KMS-11 (cell line): ENCODE data around the gene LPP.

Experiments
- H2AFZ ChIP-seq: fragments of 200-600 bp; sonication (generic); 2 replicates; pipeline ENCODE4 v1.6.1; 2016; ENCODE audit warnings: antibody characterized with exemption, mixed run types, low read depth
- H3K27ac ChIP-seq: fragments of 200-600 bp; sonication (generic); 2 replicates; pipeline ENCODE4 v1.6.1; 2016; ENCODE audit warnings: mild to moderate bottlenecking, mixed run types
- H3K27me3 ChIP-seq: fragments of 200-600 bp; sonication (generic); 2 replicates; pipeline ENCODE4 v1.6.1; 2017; ENCODE audit warnings: mild to moderate bottlenecking, low read depth, mixed run types, moderate library complexity; ENCODE audit not compliant: insufficient read depth
- H3K36me3 ChIP-seq: fragments of 200-600 bp; sonication (generic); 2 replicates; pipeline ENCODE4 v1.6.1; 2017; ENCODE audit warnings: mild to moderate bottlenecking, mixed run types; ENCODE audit not compliant: insufficient read depth
- H3K4me1 ChIP-seq: fragments of 200-600 bp; sonication (generic); 2 replicates; pipeline ENCODE4 v1.6.1; 2016; ENCODE audit warnings: mild to moderate bottlenecking, low read depth, mixed run types; ENCODE audit not compliant: poor library complexity, severe bottlenecking
- H3K4me2 ChIP-seq: fragments of 200-600 bp; sonication (generic); 2 replicates; pipeline ENCODE4 v1.7.0; 2016; ENCODE audit warnings: mild to moderate bottlenecking, mixed run types
- H3K4me3 ChIP-seq: fragments of 200-600 bp; sonication (generic); IDR thresholded peaks from 2 replicates; pipeline ENCODE4 v1.6.1; 2017; ENCODE audit warnings: low read depth, low read length, mixed read lengths; ENCODE audit not compliant: insufficient read depth
- H3K79me2 ChIP-seq: fragments of 200-600 bp; sonication (generic); 2 replicates; pipeline ENCODE4 v1.6.1; 2016; ENCODE audit warnings: low read depth, mixed run types; ENCODE audit not compliant: insufficient read depth
- H3K9ac ChIP-seq: fragments of 200-600 bp; sonication (generic); 2 replicates; pipeline ENCODE4 v1.6.1; 2016; ENCODE audit warnings: mild to moderate bottlenecking, mixed run types
- H4K20me1 ChIP-seq: fragments of 200-600 bp; sonication (generic); 2 replicates; pipeline ENCODE4 v1.6.1; 2016; ENCODE audit warnings: mild to moderate bottlenecking, mixed run types; ENCODE audit not compliant: insufficient read depth
- TF ChIP-seq, protein P1 (sequence below): fragments of 200-600 bp; sonication (generic); conservative IDR thresholded peaks from 2 replicates; pipeline ENCODE4 v1.6.1; 2017; ENCODE audit warnings: low read depth, mild to moderate bottlenecking, antibody characterized with exemption, low read length, moderate library complexity, mixed read lengths

LPP gene

GRCh38 chr3:188905547-188905946 lies 751.6 kb downstream of the LPP start:
- Histone ChIP-seq H3K4me1 (no peaks in the 10 kb centered on the region), H3K79me2 (no peaks in the 10 kb centered on the region), H3K9ac (no peak overlapping the region), H3K4me2 (no peak overlapping the region), H3K27ac (no peak overlapping the region), H3K4me3 (no peak overlapping the region), H3K27me3 (no peaks in the 10 kb centered on the region), H2AFZ (no peak overlapping the region), H3K36me3 (no peaks in the 10 kb centered on the region), H4K20me1 (no peaks in the 10 kb centered on the region)
- TF ChIP-seq, protein P1, sequence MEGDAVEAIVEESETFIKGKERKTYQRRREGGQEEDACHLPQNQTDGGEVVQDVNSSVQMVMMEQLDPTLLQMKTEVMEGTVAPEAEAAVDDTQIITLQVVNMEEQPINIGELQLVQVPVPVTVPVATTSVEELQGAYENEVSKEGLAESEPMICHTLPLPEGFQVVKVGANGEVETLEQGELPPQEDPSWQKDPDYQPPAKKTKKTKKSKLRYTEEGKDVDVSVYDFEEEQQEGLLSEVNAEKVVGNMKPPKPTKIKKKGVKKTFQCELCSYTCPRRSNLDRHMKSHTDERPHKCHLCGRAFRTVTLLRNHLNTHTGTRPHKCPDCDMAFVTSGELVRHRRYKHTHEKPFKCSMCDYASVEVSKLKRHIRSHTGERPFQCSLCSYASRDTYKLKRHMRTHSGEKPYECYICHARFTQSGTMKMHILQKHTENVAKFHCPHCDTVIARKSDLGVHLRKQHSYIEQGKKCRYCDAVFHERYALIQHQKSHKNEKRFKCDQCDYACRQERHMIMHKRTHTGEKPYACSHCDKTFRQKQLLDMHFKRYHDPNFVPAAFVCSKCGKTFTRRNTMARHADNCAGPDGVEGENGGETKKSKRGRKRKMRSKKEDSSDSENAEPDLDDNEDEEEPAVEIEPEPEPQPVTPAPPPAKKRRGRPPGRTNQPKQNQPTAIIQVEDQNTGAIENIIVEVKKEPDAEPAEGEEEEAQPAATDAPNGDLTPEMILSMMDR = no peak

DNA sequence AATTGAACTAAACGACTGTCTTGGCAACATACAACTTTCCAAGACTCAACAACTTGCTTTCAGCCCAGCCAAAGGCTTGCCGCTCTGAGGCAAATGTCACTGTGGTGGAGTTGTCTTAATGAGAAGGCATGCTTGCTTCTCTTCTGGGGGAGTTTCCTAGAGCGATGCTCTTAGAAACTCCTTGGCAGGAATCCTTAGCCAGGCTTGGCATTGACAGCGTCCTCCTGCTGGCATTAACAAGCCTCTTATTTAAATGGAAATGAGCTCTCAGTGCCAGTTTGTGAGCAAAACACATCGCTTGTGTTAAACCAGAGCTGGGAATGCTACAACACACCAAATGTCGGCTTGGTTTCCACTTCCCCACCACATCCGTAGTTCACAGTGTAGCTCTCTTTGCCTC lies 752.3 kb downstream of the LPP start:
- no peaks in the 10 kb centered on the region for H3K27me3 ChIP-seq
- no peaks in the 10 kb centered on the region for H3K36me3 ChIP-seq
- no peaks in the 10 kb centered on the region for H3K79me2 ChIP-seq
- no peaks in the 10 kb centered on the region for H3K4me1 ChIP-seq
- no peaks in the 10 kb centered on the region for H4K20me1 ChIP-seq
- TF ChIP-seq, protein P1 = no peak
- H3K4me3 ChIP-seq = no peak overlapping the region
- H3K27ac ChIP-seq = no peak overlapping the region
- H3K9ac ChIP-seq = no peak overlapping the region
- H3K4me2 ChIP-seq = no peak overlapping the region
- H2AFZ ChIP-seq = no peak overlapping the region

GRCh38 chr3:188908002-188908850 lies 754.3 kb downstream of the LPP start:
- H3K36me3 ChIP-seq = no peaks in the 10 kb centered on the region
- TF ChIP-seq, protein P1 = no peak
- H3K4me2 ChIP-seq = no peak overlapping the region
- H3K27ac ChIP-seq = no peak overlapping the region
- H3K4me1 ChIP-seq = no peaks in the 10 kb centered on the region
- H4K20me1 ChIP-seq = no peaks in the 10 kb centered on the region
- no peak overlapping the region for H2AFZ ChIP-seq
- H3K79me2 ChIP-seq = no peaks in the 10 kb centered on the region
- no peaks in the 10 kb centered on the region for H3K27me3 ChIP-seq
- no peak overlapping the region for H3K4me3 ChIP-seq
- no peak overlapping the region for H3K9ac ChIP-seq

DNA sequence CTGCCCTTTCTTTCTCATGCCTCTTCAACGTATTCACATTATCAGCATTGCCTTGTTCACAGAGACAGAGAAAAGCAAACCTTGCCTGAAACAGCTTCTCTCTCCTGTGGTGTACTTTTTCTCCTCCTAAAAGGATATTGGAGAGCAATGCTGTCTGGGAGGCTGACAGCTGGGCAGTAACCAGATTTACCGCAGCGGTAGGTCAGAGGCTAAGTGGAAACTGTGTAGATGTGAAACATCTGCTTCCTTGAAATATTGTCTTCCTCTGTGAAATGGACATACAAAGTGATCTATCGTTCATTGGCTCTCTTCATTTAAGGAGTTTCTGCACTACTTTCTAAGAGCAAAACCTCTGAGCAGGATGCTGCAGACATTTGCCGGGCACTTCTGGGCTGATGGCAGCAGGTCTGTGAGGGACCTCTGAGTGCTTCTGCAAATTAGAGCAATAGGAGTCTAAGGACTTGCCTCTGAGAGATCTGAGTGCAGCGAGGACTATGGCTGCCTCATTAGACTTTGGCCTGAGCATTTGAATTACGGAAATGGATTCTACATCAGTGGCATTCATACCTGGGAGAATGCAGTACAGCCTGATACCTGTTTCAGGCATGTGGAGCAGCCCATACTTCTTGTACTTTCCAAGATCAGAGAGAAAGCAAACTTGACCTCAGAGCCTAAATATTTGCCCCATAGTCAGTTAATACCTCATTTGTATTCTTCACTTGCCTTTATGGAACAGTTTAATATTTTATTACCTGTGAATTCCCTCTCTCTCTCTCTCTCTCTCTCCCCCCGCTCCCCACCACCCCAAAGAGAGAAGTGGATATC lies 757.3 kb downstream of the LPP start:
- H3K4me3 ChIP-seq = no peak overlapping the region
- no peaks in the 10 kb centered on the region for H3K36me3 ChIP-seq
- H3K4me1 ChIP-seq = no peaks in the 10 kb centered on the region
- H2AFZ ChIP-seq = no peak overlapping the region
- H3K79me2 ChIP-seq = no peaks in the 10 kb centered on the region
- no peaks in the 10 kb centered on the region for H3K27me3 ChIP-seq
- no peak overlapping the region for H3K4me2 ChIP-seq
- no peaks in the 10 kb centered on the region for H4K20me1 ChIP-seq
- TF ChIP-seq, protein P1 = no peak
- no peak overlapping the region for H3K9ac ChIP-seq
- H3K27ac ChIP-seq = no peak overlapping the region
